H7 (cell line): ENCODE results near the gene CDH23. TPM values are rescaled to one million over a fixed set of nuclear protein-coding genes. Genes with fewer than 3 reads are reported as not detected.

Source experiments
- DNase-seq: peaks from one replicate; pipeline ENCODE4 v3.0.0; 2012
- H3K27me3 ChIP-seq: 2 replicates; pipeline ENCODE4 v1.6.0; 2011; ENCODE audit warnings: mild to moderate bottlenecking, low read length; ENCODE audit not compliant: control insufficient read depth, insufficient read depth
- H3K36me3 ChIP-seq: replicated peaks from 2 replicates; pipeline ENCODE4 v1.5.1; 2011; ENCODE audit warnings: low read length; ENCODE audit not compliant: control insufficient read depth, insufficient read depth
- H3K4me3 ChIP-seq: 2 replicates; pipeline ENCODE4 v1.5.1; 2011; ENCODE audit warnings: low read depth, mild to moderate bottlenecking, control low read depth, low read length, moderate library complexity; ENCODE audit not compliant: insufficient read depth
- total RNA-seq: library from RNA; depleted of rRNA; stranded (reverse); fragments of >200 nt; shearing (Covaris generic); gene quantifications from 2 replicates; pipeline ENCODE4 v1.2.3, GENCODE V29; 2014

The CDH23 gene
- total RNA-seq, 1 experiment from 2014 or later: 4.5 TPM

- Histone ChIP-seq H3K4me3 (no peak overlapping the region), H3K36me3 (no peaks in the 10 kb centered on the region), H3K27me3 (no peaks in the 10 kb centered on the region)
- DNase-seq: peak; percentile 80
Measured at GRCh38 chr10:71748671-71749191, 352.0 kb downstream of the CDH23 start.

GRCh38 chr10:71749396-71749795, 352.7 kb downstream of the CDH23 start:
- DNase-seq: no peak
- no peaks in the 10 kb centered on the region for H3K27me3 ChIP-seq
- no peaks in the 10 kb centered on the region for H3K36me3 ChIP-seq
- no peak overlapping the region for H3K4me3 ChIP-seq

GRCh38 chr10:71750124-71750841, 353.6 kb downstream of the CDH23 start:
- Histone ChIP-seq H3K27me3 (no peaks in the 10 kb centered on the region), H3K4me3 (no peak overlapping the region), H3K36me3 (no peaks in the 10 kb centered on the region)
- peak; percentile 36 for DNase-seq

DNA sequence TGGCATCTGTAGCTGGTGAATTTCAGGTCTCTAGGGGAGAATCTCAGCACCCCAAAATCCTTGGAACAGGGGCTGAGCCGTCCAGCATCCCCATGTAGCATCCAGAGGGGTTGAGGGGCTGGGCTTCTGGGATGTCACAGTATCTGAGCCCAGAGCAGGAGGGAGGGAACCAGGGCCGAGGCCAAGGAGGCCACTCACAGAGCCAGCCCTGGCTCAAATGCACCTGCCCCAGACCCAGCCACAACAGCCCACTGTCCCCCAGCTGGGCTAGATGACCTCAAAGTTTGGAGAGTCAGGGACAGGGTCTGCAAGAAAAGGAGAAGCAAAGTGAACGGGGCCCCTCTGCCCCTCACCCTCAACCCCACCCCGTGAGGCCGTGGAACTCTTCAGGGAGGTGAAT, 354.3 kb downstream of the CDH23 start:
- Histone ChIP-seq H3K27me3 (no peaks in the 10 kb centered on the region), H3K4me3 (no peak overlapping the region), H3K36me3 (no peaks in the 10 kb centered on the region)
- no peak for DNase-seq

GRCh38 chr10:71751515-71752224, 354.9 kb downstream of the CDH23 start:
- Histone ChIP-seq H3K4me3 (no peak overlapping the region), H3K27me3 (no peaks in the 10 kb centered on the region), H3K36me3 (no peaks in the 10 kb centered on the region)
- no peak for DNase-seq

- no peak for DNase-seq
- H3K36me3 ChIP-seq: no peaks in the 10 kb centered on the region
Measured at GRCh38 chr10:71752391-71753090, 355.8 kb downstream of the CDH23 start.

GRCh38 chr10:71753091-71753959, 356.6 kb downstream of the CDH23 start:
- no peak overlapping the region for H3K4me3 ChIP-seq
- no peak for DNase-seq
- H3K27me3 ChIP-seq: no peaks in the 10 kb centered on the region
- H3K36me3 ChIP-seq: no peaks in the 10 kb centered on the region

More at GRCh38 chr10:71752391-71753090, 355.8 kb downstream of the CDH23 start:
- H3K4me3 ChIP-seq: no peak overlapping the region
- no peaks in the 10 kb centered on the region for H3K27me3 ChIP-seq

GRCh38 chr10:71753960-71754505, 357.3 kb downstream of the CDH23 start:
- H3K4me3 ChIP-seq: no peak overlapping the region
- DNase-seq: no peak
- H3K27me3 ChIP-seq: no peaks in the 10 kb centered on the region
- no peaks in the 10 kb centered on the region for H3K36me3 ChIP-seq

DNA sequence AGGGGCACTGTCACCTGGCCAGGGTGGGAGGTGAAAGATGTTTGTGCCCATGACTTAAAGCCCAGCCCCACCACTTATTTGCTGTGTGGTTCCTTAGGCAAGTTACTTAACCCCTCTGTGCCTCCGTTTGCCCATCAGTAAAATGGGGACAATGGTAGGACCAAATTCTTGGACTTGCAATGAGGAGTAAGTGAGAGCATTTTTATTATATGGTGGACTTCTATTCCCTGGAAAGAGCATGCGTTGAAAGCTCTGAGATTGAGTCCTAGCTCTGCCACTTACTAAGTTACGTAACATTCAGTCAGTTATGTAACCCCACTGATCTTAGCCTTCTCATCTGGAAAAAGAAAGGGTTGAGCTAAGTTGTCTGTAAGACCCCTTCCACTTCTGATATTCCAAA, 357.8 kb downstream of the CDH23 start:
- no peak overlapping the region for H3K4me3 ChIP-seq
- DNase-seq: no peak
- H3K36me3 ChIP-seq: no peaks in the 10 kb centered on the region
- no peaks in the 10 kb centered on the region for H3K27me3 ChIP-seq

GRCh38 chr10:71755179-71755879, 358.6 kb downstream of the CDH23 start:
- DNase-seq: no peak
- Histone ChIP-seq H3K4me3 (no peak overlapping the region), H3K36me3 (no peaks in the 10 kb centered on the region), H3K27me3 (no peaks in the 10 kb centered on the region)

GRCh38 chr10:71756311-71757191, 359.8 kb downstream of the CDH23 start:
- Histone ChIP-seq H3K4me3 (no peak overlapping the region), H3K27me3 (no peaks in the 10 kb centered on the region), H3K36me3 (no peaks in the 10 kb centered on the region)
- no peak for DNase-seq

GRCh38 chr10:71757399-71757922, 360.7 kb downstream of the CDH23 start:
- peak; percentile 88 for DNase-seq

More at GRCh38 chr10:71757399-71757922, 360.7 kb downstream of the CDH23 start:
- Histone ChIP-seq H3K4me3 (no peak overlapping the region), H3K27me3 (no peaks in the 10 kb centered on the region), H3K36me3 (no peaks in the 10 kb centered on the region)
